Right lung (tissue), 5 donors: ENCODE measurements around the gene ATP2C2. TPM values are rescaled to one million over a fixed set of nuclear protein-coding genes. Genes with fewer than 3 reads are reported as not detected.

Experiments used
- DNase-seq, 2 donors: peaks; one replicate each; pipeline ENCODE4 v3.0.0-alpha.2; 2013
- polyA plus RNA-seq, 5 donors: library from polyadenylated mRNA; unstranded; fragments of 120-200 nt; gene quantifications; one replicate each; pipeline versions ENCODE4 v1.2.1 to v1.2.3, GENCODE V29; 2013; ENCODE audit warnings: inconsistent platforms in 1 of 5, low replicate concordance in 1 of 5; ENCODE audit not compliant: insufficient read length in 5 of 5, insufficient read depth in 1 of 5

Gene ATP2C2
- polyA plus RNA-seq, 5 donors: 14.6 to 27.0 (median 16.4) TPM

DNA sequence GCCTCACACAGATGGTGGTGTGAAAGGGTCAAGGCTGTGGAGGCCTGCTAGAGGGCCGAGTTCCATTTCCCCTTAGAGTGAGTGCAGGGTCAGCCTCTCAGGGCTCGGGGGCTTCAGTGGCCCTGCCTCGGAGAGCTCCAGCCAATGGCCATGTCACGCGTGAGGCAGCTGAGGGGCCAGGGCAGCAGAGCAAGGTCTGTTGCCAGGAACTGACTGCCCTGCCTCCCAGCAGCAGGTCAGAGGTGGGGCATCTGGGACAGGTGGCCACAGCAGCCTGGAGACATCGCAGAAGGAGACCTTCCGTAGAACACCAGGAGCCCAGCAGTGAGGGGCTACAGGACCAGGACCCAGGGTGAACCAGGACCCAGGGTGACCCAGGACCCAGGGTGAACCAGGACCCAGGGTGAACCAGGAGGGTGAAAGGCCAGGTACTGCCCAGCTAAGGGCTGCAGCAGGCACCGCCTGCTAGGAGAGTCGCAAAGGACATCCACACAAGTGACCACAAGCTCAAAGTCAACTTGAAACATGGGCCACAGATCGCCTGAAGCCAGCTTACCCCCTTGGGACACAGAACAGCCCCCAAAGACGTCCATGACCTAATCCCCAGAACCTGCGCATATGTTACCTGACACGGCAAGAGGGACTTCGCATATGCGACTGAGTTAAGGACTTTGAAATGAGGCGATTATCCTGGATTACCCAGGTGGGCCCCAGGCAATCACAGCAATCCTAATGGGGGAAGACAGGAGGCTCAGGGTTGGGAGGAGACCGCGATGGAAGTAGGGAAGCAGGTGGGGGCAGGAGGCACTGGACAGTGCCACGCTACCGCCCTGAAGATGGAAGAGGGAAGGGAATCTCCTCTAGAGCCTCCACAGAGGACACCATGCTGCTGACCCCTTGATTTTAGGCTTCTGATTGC, 141.0 kb downstream of the ATP2C2 start:
- DNase-seq: no peak

DNA sequence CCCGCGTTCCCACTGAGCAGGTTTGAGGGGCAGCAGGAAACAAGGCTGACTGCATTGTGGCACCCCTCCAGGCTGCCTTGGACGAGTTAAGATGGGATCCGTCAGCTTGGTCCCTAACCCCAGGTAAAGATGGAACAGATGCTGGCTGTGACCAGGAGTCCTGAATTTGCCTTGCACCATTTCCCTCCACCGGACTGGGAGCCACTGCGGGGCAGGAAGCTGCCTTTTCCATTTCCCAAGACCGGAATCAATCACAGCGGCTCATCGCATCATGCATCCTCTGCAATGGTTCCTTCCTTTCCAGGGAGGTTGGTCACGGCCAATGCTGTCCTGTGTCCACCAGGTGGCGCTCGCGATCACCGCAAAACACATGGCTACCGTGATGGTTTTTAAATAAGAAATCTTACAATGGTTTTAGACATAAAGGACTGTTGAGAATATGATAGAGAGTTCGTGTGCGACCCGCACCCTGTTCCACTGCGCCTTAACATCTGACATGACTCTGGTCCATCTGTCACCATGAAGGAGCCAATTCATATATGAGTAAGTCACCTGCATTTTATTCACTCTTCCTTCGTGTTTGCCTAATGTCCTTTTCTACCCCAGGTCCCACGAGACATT, 143.0 kb downstream of the ATP2C2 start:
- peak; percentile 83 to 88 for DNase-seq

DNA sequence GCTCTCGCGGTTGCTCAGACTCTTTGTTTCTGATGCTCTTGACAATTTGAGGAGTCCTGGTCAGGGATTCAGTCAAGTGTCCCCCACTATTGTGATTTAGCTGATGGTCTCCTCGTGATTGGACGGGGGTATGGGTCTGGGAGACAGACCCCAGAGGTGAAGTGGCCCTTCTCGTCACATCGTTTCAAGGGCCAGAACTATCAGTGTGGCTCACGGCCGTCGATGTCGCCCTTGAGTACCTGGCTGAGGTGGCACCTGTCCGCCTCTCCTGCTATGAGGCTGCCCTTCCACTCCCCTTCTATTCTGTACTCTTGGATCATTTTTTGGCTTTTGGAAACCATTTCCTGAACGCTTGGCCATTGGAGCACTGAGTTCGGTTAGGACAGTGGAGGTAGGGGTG, 143.5 kb downstream of the ATP2C2 start:
- DNase-seq: no peak

DNA sequence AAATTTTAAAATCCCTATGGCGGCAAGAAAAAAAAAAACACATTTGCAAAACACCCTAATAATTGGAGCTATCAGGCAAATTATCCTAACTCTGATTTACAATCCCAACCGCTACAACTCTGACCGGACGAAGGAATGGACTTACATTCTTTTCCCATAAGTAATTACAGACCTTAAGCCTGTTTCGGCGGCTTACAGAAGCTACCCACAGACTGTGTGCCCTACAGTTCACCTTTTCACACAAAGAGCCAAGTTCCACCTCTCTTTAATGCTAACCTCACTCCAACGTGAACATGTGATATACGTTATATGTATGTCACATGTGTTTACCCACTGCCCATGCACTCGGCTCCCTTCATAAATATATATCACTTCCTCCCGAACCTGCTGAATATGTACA, 144.8 kb downstream of the ATP2C2 start:
- DNase-seq: no peak

DNA sequence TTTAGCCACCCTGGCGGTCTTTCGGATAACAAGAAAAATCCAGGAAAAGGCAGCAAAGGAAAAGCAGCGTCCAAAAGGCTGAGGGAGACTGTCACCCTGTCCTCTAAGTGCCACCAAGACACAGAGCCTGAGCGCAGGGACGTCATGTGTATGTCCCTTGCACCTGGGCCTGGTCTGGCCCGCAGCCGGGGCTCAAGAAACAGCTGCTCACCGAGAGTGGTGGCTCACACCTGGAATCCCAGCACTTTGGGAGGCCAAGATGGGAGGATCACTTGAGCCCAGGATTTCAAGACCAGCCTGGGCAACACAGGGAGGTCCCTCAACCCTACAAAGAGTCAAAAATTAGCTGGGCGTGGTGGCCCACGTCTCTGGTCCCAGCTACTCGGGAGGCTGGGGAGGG, 145.3 kb downstream of the ATP2C2 start:
- DNase-seq: no peak

Other genes with a start within 250 kb of the ATP2C2 start
- 10 to 100 TPM; 33.5 to 46.7 (median 44.7) TPM for gene HSDL1, start 223.4 kb upstream of the ATP2C2 start, polyA plus RNA-seq
- 10 to 100 TPM in 4 of 5 donors, 1 to 10 TPM in 1; 3.6 to 21.5 (median 15.5) TPM for gene DNAAF1, start 223.2 kb upstream of the ATP2C2 start, polyA plus RNA-seq
- gene TAF1C, start 181.5 kb upstream of the ATP2C2 start, polyA plus RNA-seq: 10 to 100 TPM; 32.4 to 61.4 (median 52.9) TPM
- gene ADAD2, start 177.4 kb upstream of the ATP2C2 start, polyA plus RNA-seq: 1 to 10 TPM in 1 of 5 donors, under 1 TPM in 3, not detected in 1; 0.18 to 1.1 (median 0.73) TPM
- under 1 TPM; 0.05 to 0.10 (median 0.06) TPM for gene KCNG4, start 128.5 kb upstream of the ATP2C2 start, polyA plus RNA-seq
- 10 to 100 TPM in 1 of 5 donors, 1 to 10 TPM in 4; 5.1 to 10.4 (median 6.9) TPM for gene WFDC1, start 73.7 kb upstream of the ATP2C2 start, polyA plus RNA-seq
- 10 to 100 TPM; 17.2 to 22.5 (median 18.2) TPM for gene MEAK7, start 136.1 kb downstream of the ATP2C2 start, polyA plus RNA-seq
- gene COTL1, start 249.5 kb downstream of the ATP2C2 start, polyA plus RNA-seq: 100 to 1,000 TPM in 4 of 5 donors, 10 to 100 TPM in 1; 97.5 to 155 (median 115) TPM